ENCODE results near the gene ADRA1B. TPM values are rescaled to one million over a fixed set of nuclear protein-coding genes. Genes with fewer than 3 reads are reported as not detected.

ADRA1B gene
- total and polyA plus RNA-seq, 2 of the 8 experiments (the other 6 are each of a cell fraction or from before 2014, with no cell fraction given) = not detected

DNA sequence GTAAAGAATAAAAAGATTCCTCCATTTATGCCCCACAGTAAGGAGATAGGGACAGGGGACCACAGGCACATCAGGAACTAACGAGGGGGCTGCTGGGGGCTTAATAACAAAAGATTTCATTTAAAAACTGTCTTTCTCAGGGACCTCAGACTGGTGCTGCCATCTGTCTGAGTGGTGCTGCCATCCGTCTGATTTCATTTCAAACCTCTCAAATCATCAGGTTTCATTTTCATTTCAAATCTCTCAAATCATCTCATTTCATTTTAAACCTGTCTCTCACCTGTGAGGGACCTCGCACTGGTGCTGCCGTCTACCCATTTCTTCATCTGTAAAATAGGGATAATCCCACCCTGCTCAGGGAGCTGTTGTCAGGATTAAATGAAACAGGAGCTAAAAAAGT is 45.9 kb downstream of the ADRA1B start (continued):
- no peak for TF ChIP-seq CEBPB (IDR thresholded peaks at IDR 0.05; ENCODE audit: low read depth, low read length)
